ENCODE results near the gene ASPN. TPM values are rescaled to one million over a fixed set of nuclear protein-coding genes. Genes with fewer than 3 reads are reported as not detected.

The ASPN gene
- polyA plus RNA-seq, 1 donor = 40.3 TPM

DNA sequence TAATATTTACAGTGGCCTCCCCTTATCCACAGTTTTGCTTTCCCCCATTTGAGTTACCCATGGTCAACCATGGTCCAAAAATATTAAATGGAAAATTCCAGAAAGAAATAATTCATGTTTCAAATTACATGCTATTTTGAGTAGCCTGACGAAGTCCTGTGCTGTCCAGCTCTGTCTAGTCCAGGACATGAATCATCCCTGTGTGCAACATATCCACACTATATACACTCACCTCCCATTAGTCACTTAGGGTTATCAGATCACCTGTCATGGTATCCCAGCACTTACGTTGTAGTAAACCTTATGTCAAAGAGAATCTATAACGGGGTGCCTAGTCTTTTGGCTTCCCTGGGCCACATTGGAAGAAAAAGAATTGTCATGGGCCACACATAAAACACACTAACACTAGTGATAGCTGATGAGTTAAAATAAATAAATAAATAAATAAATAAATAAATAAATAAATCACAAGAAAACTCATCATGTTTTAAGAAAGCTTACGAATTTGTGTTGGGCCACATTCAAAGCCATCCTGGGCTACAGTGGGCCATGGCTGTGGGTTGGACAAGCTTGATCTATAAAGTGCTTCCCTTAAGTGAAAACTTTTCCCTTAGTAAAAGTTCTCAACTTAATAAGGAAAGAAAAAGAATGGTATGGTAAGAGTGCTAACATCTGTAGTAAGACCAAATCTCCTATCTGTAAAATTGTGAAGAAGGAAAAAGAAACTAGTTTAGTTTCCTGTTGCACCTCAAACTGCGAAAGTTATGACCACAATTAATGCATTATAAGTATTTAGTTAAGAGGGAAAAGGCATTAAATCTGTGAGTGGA is 42.2 kb downstream of the ASPN start:
- Histone ChIP-seq H3K27me3 (ENCODE audit: control insufficient read depth, insufficient read depth, low read length) (no peaks in the 10 kb centered on the region), H3K4me3 (ENCODE audit: low read length) (no peak overlapping the region), H3K4me1 (ENCODE audit: control insufficient read depth, insufficient read depth, low read length) (no peaks in the 10 kb centered on the region), H3K9me3 (ENCODE audit: control insufficient read depth, low read depth, low read length) (no peaks in the 10 kb centered on the region), H3K36me3 (ENCODE audit: control insufficient read depth, insufficient read depth, low read length) (no peaks in the 10 kb centered on the region), H3K27ac (ENCODE audit: low read length) (no peak overlapping the region)
- no peak for DNase-seq
- no CpG with 5 or more reads among the region's 5 CpGs for WGBS (ENCODE audit: insufficient coverage, low lambda C conversion rate)

DNA sequence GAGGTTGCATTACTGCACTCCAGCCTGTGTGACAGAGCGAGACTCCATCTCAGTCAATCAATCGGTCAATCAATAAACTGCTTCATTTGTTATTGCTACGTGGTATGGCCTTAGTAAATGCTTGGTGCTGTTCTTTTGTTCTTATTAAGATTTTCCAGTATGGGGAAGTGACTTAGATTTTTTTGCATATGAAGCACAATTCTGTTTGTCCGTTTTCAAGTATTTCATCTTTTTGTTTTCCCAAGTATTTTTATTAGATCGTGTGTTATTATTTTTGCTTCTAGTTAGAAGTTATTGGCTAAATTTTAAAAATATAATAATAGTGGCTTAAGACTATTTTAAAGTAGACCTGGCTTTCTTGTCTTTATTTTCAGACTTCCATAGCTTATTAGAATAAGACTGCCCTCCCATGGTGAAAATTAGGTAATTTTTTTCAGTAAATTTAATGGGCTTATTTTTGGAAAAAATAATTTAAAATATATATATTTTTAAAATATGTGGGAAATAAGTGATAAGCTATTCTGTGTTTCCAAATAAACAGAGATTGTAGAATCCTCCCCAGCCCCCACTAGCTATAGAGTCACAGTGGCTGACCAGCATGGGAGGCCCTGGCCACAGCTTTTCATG is 43.3 kb downstream of the ASPN start:
- no peaks in the 10 kb centered on the region for H3K27me3 ChIP-seq (ENCODE audit: control insufficient read depth, insufficient read depth, low read length)
- no peak overlapping the region for H3K27ac ChIP-seq (ENCODE audit: low read length)
- H3K9me3 ChIP-seq (ENCODE audit: control insufficient read depth, low read depth, low read length) = no peaks in the 10 kb centered on the region
- no peaks in the 10 kb centered on the region for H3K36me3 ChIP-seq (ENCODE audit: control insufficient read depth, insufficient read depth, low read length)
- WGBS (ENCODE audit: insufficient coverage, low lambda C conversion rate) = 50% methylated on average over 2 of the region's 5 CpGs
- no peak for DNase-seq
- H3K4me3 ChIP-seq (ENCODE audit: low read length) = no peak overlapping the region
- H3K4me1 ChIP-seq (ENCODE audit: control insufficient read depth, insufficient read depth, low read length) = no peaks in the 10 kb centered on the region

DNA sequence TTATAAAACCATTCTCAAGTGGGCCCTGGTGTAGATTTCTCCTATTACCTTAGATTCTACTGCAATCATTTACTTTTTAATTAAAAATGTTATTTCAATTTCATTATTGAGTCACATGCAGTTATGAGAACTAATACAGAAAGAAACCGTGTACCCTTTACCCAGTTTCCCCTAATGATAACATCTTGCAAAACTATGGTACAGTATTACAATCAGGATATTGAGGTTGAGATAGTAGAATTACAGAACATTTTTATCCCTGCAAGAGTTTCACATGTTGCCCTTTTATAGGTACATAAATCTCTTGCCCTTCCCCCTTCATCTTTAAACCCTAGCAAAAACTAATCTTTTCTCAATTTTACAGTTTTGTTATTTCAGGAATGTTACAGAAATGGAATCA is 47.0 kb downstream of the ASPN start:
- H3K27ac ChIP-seq (ENCODE audit: low read length) = no peak overlapping the region
- WGBS (ENCODE audit: insufficient coverage, low lambda C conversion rate) = no CpG with 5 or more reads among the region's 1 CpG
- H3K4me1 ChIP-seq (ENCODE audit: control insufficient read depth, insufficient read depth, low read length) = no peaks in the 10 kb centered on the region
- no peaks in the 10 kb centered on the region for H3K27me3 ChIP-seq (ENCODE audit: control insufficient read depth, insufficient read depth, low read length)
- no peaks in the 10 kb centered on the region for H3K36me3 ChIP-seq (ENCODE audit: control insufficient read depth, insufficient read depth, low read length)
- H3K4me3 ChIP-seq (ENCODE audit: low read length) = no peak overlapping the region
- DNase-seq = no peak
- no peaks in the 10 kb centered on the region for H3K9me3 ChIP-seq (ENCODE audit: control insufficient read depth, low read depth, low read length)

DNA sequence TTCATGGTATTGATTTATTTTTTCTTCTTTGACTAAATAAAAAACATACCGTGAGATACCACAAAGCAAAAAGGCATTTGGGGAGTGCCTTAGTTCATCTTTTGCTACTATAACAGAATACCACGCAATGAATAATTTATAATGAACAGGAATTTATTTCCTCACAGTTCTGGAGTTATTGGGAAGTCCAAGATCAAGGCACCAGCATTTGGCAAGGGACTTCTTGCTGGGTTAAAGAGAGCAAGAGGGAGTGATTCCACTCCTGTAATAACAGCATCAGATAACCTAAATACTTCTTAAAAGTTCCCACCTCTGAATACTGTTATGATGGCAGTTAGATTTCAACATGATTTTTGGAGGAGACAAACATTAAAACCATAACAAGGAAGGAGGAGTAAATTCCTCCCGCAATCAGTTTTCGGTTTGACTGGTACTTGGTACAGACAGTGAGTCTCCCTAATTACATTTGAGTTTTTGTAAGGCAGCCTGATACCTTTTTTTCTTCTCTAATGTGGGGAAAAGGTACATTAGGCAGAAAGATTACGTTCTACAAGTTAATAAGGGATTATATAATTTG is 49.2 kb downstream of the ASPN start:
- no peaks in the 10 kb centered on the region for H3K36me3 ChIP-seq (ENCODE audit: control insufficient read depth, insufficient read depth, low read length)
- H3K4me1 ChIP-seq (ENCODE audit: control insufficient read depth, insufficient read depth, low read length) = no peaks in the 10 kb centered on the region
- H3K27ac ChIP-seq (ENCODE audit: low read length) = no peak overlapping the region
- 83% methylated on average over 1 of the region's 5 CpGs for WGBS (ENCODE audit: insufficient coverage, low lambda C conversion rate)
- no peaks in the 10 kb centered on the region for H3K27me3 ChIP-seq (ENCODE audit: control insufficient read depth, insufficient read depth, low read length)
- H3K4me3 ChIP-seq (ENCODE audit: low read length) = no peak overlapping the region
- DNase-seq = no peak
- H3K9me3 ChIP-seq (ENCODE audit: control insufficient read depth, low read depth, low read length) = no peaks in the 10 kb centered on the region

DNA sequence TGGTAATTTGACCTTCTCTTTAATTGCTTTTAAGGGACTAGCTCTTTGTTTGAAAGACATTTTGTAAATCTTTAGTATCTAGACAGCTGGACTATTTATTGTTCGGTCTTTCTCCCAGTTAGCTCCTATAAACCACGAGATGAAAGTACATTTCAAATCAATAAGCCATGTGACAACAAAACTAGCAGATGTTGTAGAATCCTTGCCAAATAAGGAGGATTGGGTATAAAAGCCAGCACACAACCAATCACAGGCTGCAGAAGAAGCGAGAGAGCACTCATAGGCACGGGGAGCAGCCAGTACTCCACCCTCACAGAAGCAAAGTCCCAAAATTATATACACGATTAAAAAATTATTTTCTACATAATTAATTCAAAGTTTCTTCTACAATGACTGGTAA is 50.0 kb downstream of the ASPN start:
- no peak overlapping the region for H3K4me3 ChIP-seq (ENCODE audit: low read length)
- no peaks in the 10 kb centered on the region for H3K4me1 ChIP-seq (ENCODE audit: control insufficient read depth, insufficient read depth, low read length)
- no peaks in the 10 kb centered on the region for H3K9me3 ChIP-seq (ENCODE audit: control insufficient read depth, low read depth, low read length)
- H3K36me3 ChIP-seq (ENCODE audit: control insufficient read depth, insufficient read depth, low read length) = no peaks in the 10 kb centered on the region
- no CpG with 5 or more reads among the region's 5 CpGs for WGBS (ENCODE audit: insufficient coverage, low lambda C conversion rate)
- DNase-seq = no peak
- no peak overlapping the region for H3K27ac ChIP-seq (ENCODE audit: low read length)
- H3K27me3 ChIP-seq (ENCODE audit: control insufficient read depth, insufficient read depth, low read length) = no peaks in the 10 kb centered on the region

DNA sequence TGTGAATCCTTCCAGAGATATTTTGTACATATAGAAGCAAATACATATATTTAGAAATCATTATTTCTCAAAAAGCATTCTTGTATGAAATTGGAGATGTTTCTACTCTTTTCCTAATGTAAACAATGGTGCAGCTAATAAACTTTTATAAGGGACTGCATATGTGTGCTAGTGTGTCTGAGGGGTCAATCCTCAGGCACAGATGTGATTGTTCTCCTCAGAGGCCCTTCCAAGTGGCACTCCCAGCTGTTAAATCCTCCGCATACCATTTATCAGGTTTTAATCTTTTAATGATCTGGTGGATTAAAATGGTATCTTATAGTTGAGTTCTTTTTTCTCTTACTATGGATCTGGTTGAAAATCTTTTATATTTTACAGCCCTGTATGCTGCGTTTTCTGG is 52.5 kb downstream of the ASPN start:
- Histone ChIP-seq H3K4me1 (ENCODE audit: control insufficient read depth, insufficient read depth, low read length) (peaks cover 4% of the 10 kb centered on the region), H3K9me3 (ENCODE audit: control insufficient read depth, low read depth, low read length) (no peaks in the 10 kb centered on the region), H3K36me3 (ENCODE audit: control insufficient read depth, insufficient read depth, low read length) (no peaks in the 10 kb centered on the region), H3K27me3 (ENCODE audit: control insufficient read depth, insufficient read depth, low read length) (no peaks in the 10 kb centered on the region), H3K27ac (ENCODE audit: low read length) (no peak overlapping the region), H3K4me3 (ENCODE audit: low read length) (no peak overlapping the region)
- 0% methylated on average over 1 of the region's 2 CpGs for WGBS (ENCODE audit: insufficient coverage, low lambda C conversion rate)
- no peak for DNase-seq

DNA sequence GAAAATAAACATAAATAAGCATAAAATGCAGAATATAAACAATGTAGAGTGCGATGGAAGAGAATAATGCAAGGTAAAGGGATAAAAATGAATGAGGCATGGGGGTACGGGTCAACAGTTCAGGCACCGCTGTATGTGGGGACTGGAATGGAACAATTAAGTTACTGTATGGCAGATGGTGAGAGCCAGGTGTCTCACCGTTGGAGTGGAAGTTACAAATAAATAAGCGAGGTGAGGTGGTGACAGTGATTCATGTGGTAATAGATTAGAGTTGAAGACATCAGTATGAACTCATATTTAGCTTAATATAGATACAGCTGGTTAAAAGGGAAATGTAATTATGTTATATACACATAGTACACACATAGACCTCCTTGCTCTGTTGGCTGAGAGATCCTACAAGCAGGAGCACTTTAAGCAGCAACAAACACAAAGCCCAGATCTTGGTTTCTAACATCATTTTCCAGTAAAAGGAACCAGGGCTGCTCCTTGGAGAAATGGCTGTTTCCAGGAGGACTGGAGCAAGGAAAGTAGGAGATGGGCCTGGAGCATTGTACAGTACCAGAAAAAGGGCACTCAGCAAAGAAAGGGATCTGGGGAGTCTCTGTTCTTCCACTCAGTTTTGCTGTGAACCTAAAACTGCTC is 55.7 kb downstream of the ASPN start:
- 100% methylated on average over 2 of the region's 5 CpGs for WGBS (ENCODE audit: insufficient coverage, low lambda C conversion rate)
- no peaks in the 10 kb centered on the region for H3K27me3 ChIP-seq (ENCODE audit: control insufficient read depth, insufficient read depth, low read length)
- peak overlapping the region; percentile 45 for H3K27ac ChIP-seq (ENCODE audit: low read length)
- H3K4me1 ChIP-seq (ENCODE audit: control insufficient read depth, insufficient read depth, low read length) = peaks cover 4% of the 10 kb centered on the region
- peak in 1 of 2 donors; percentile 17 for DNase-seq
- H3K36me3 ChIP-seq (ENCODE audit: control insufficient read depth, insufficient read depth, low read length) = no peaks in the 10 kb centered on the region
- H3K4me3 ChIP-seq (ENCODE audit: low read length) = no peak overlapping the region
- no peaks in the 10 kb centered on the region for H3K9me3 ChIP-seq (ENCODE audit: control insufficient read depth, low read depth, low read length)

DNA sequence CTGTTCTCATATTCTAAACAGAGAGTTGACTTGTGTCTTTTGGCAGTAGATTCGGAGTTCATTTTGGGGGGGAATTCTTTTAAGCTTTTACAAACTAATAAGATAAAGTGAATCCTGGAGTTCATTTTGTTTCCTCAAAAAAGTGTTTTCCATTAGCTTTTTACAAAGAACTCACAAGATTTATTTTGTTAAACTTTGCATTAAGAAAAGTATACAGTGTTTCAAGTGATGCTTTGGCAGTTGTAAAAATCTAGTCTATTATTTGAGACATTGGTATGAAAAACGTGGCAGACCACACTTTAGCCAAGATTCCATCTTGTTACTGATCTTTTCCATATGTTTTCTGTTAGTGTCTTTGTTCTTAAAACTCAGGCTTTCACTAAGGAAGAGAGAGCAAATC is 56.8 kb downstream of the ASPN start:
- DNase-seq = peak; percentile 26 to 35
- peaks cover 4% of the 10 kb centered on the region for H3K4me1 ChIP-seq (ENCODE audit: control insufficient read depth, insufficient read depth, low read length)
- no CpG with 5 or more reads among the region's 2 CpGs for WGBS (ENCODE audit: insufficient coverage, low lambda C conversion rate)
- no peaks in the 10 kb centered on the region for H3K36me3 ChIP-seq (ENCODE audit: control insufficient read depth, insufficient read depth, low read length)
- no peaks in the 10 kb centered on the region for H3K27me3 ChIP-seq (ENCODE audit: control insufficient read depth, insufficient read depth, low read length)
- peak overlapping the region; percentile 45 for H3K27ac ChIP-seq (ENCODE audit: low read length)
- no peak overlapping the region for H3K4me3 ChIP-seq (ENCODE audit: low read length)
- no peaks in the 10 kb centered on the region for H3K9me3 ChIP-seq (ENCODE audit: control insufficient read depth, low read depth, low read length)

DNA sequence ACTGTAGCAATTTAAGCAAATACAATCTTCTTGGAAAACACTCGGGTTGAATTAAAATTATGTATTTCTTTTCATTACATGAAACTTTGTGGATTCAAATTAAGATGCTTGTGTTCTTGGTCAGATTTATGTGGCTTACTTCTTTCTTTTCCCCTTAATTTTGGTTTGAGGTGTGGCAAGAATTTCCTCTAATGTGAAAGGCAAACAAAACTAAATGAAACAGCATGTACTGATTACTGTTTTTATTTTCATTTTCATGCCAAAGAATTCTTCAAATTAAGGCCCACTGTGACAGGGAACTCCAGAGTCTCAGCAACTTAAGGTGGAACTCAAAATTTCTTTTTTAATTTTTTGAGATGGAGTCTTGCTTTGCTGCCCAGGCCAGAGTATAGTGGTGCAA is 58.0 kb downstream of the ASPN start, which contains the start of gene OMD:
Gene OMD, minus strand, starts transcription at position 132 of the 400 bp plus-strand sequence. CDS start 6,913 bp downstream, outside the sequence.
- Histone ChIP-seq H3K4me1 (ENCODE audit: control insufficient read depth, insufficient read depth, low read length) (peaks cover 4% of the 10 kb centered on the region), H3K4me3 (ENCODE audit: low read length) (no peak within 1 kb of the TSS), H3K27me3 (ENCODE audit: control insufficient read depth, insufficient read depth, low read length) (no peaks in the 10 kb centered on the region), H3K36me3 (ENCODE audit: control insufficient read depth, insufficient read depth, low read length) (no peaks in the 10 kb centered on the region), H3K9me3 (ENCODE audit: control insufficient read depth, low read depth, low read length) (no peaks in the 10 kb centered on the region), H3K27ac (ENCODE audit: low read length) (peak within 1 kb of the TSS; percentile 43)
- WGBS (ENCODE audit: insufficient coverage, low lambda C conversion rate) = no CpG with 5 or more reads among the region's 1 CpG
- DNase-seq = no peak

DNA sequence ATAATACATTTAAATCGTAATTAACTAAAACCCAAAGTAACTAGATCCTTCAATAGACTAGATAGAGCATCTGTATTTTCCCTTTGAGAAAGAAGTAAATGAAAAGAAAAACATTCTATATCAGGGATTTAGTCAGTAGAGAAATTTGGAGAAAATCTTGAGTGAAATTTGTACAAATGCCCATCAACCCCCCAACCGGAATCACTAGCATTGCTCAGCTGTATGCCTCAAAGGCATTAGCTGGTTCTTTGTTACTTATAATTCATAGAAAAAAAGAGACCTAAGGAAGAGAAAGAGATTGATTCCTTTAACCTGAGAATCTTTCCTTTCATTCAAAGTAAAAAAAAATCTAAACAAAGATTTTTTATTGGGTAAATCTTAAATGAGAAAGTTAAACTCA is 58.7 kb downstream of the ASPN start:
- 90% methylated on average over 2 of the region's 2 CpGs for WGBS (ENCODE audit: insufficient coverage, low lambda C conversion rate)
- H3K4me3 ChIP-seq (ENCODE audit: low read length) = no peak overlapping the region
- H3K4me1 ChIP-seq (ENCODE audit: control insufficient read depth, insufficient read depth, low read length) = peaks cover 4% of the 10 kb centered on the region
- no peaks in the 10 kb centered on the region for H3K36me3 ChIP-seq (ENCODE audit: control insufficient read depth, insufficient read depth, low read length)
- H3K27me3 ChIP-seq (ENCODE audit: control insufficient read depth, insufficient read depth, low read length) = no peaks in the 10 kb centered on the region
- no peak for DNase-seq
- H3K9me3 ChIP-seq (ENCODE audit: control insufficient read depth, low read depth, low read length) = no peaks in the 10 kb centered on the region
- H3K27ac ChIP-seq (ENCODE audit: low read length) = no peak overlapping the region
